ENCODE results near the gene KLRD1.

DNA sequence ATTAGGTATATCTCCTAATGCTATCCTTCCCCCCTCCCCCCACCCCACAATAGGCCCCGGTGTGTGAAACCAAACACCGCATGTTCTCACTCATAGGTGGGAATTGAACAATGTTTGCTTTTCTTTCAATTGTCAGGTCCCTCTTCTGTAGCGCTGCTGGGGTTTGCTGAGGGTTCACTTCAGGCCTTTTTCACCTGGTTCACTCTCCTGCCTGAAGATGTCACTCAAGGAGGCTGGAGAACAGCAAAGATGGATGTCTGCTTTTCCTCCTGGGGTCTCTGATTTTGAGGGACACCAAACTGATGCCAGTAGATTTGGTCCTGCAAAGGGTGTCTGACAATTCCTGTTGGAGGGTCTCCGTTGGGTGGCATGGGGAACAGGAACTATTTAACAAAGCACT is 46.4 kb downstream of the KLRD1 start:
- TF ChIP-seq, protein P1, sequence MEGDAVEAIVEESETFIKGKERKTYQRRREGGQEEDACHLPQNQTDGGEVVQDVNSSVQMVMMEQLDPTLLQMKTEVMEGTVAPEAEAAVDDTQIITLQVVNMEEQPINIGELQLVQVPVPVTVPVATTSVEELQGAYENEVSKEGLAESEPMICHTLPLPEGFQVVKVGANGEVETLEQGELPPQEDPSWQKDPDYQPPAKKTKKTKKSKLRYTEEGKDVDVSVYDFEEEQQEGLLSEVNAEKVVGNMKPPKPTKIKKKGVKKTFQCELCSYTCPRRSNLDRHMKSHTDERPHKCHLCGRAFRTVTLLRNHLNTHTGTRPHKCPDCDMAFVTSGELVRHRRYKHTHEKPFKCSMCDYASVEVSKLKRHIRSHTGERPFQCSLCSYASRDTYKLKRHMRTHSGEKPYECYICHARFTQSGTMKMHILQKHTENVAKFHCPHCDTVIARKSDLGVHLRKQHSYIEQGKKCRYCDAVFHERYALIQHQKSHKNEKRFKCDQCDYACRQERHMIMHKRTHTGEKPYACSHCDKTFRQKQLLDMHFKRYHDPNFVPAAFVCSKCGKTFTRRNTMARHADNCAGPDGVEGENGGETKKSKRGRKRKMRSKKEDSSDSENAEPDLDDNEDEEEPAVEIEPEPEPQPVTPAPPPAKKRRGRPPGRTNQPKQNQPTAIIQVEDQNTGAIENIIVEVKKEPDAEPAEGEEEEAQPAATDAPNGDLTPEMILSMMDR (IDR thresholded peaks at IDR 0.05) = no peak
- TF ChIP-seq POLR2A (IDR thresholded peaks at IDR 0.05) = no peak

Data from lower leg skin (tissue), 3 donors.